ENCODE measurements around the gene ADARB2.

Gene ADARB2

DNA sequence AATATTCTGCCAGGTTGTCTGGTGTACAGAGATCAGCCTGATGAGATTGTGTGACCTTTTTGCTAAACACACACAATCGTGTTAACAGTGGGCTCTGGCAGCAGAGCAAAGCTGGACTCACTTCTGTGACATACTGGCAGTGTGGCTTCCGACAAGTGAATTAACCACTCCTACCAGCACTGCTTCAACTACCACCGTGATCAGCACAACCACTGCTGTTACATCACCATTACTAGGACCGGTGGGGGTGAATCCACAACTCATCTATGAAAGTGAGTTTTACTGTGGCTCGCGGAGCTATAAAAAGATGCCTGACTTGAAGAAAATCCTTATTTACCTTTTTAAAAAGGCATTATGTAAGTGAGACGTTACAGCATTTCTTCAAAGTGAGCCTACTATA is 545.6 kb downstream of the ADARB2 start:
- no peaks in the 10 kb centered on the region for H3K36me3 Mint-ChIP-seq

DNA sequence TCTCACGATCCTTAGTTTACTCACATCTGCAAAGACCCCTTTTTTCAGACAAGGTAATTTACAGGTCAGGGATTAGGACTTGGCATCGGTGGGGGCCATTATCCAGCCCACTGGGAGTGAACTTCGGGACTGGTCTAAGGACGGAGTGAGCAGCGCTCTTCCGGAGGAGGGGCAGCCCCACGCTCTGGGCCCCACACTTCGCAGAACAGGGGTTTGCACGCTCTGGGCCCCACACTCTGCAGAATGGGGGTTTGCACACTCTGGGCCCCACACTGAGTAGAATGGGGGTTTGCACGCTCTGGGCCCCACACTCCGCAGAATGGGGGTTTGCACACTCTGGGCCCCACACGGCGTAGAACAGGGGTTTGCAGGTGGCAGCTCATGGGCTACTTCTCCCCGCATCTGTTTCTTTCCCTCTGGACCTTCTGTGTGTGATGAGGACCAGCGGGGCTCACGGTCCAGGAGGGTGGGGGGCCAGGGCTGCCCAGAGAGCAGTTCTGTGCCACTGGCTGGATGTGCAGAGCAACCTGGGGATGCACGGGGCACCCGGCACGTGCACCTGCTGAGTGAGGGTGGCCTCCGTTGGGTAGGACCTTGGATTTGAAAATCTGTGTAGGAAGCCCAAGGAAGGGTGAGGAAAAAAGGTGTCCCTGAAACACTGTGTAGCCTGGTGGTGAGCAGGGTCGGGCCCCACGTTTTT is 546.4 kb downstream of the ADARB2 start:
- peaks cover 1 to 3% of the 10 kb centered on the region in 2 donors for H3K27me3 Mint-ChIP-seq
- no peaks in the 10 kb centered on the region for H3K9me3 Mint-ChIP-seq
- H3K36me3 Mint-ChIP-seq = no peaks in the 10 kb centered on the region
- H3K27ac Mint-ChIP-seq = no peak overlapping the region
- ATAC-seq (replicated peaks) (no peak), DNase-seq (no peak)
- no peaks in the 10 kb centered on the region for H3K4me1 Mint-ChIP-seq
- no peak overlapping the region for H3K4me3 Mint-ChIP-seq

More for the DNA sequence above, 545.6 kb downstream of the ADARB2 start:
- H3K27me3 Mint-ChIP-seq = peaks cover 5 to 7% of the 10 kb centered on the region in 2 donors
- no peaks in the 10 kb centered on the region for H3K9me3 Mint-ChIP-seq
- no peak for ATAC-seq (replicated peaks)
- no peaks in the 10 kb centered on the region for H3K4me1 Mint-ChIP-seq
- DNase-seq = no peak
- H3K27ac Mint-ChIP-seq = no peak overlapping the region
- no peak overlapping the region for H3K4me3 Mint-ChIP-seq

DNA sequence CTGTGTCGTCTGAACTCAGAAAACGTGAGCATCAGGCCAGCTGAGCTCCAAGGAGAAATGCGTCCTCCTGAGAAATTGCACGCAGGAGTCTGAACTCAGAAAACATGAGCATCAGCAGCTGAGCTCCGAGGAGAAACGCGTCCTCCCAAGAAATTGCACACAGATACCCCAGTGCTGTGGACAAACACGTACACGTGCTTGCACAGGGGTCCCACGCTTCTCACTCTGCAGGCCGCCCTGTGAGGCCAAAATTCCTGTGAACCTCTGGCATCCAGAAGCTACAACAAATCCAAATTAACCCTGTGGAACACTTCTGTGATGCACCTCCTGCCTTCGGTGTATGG is 547.3 kb downstream of the ADARB2 start:
- H3K4me1 Mint-ChIP-seq = no peaks in the 10 kb centered on the region
- ATAC-seq (replicated peaks) (no peak), DNase-seq (no peak)
- H3K9me3 Mint-ChIP-seq = no peaks in the 10 kb centered on the region
- no peaks in the 10 kb centered on the region for H3K36me3 Mint-ChIP-seq
- H3K4me3 Mint-ChIP-seq = no peak overlapping the region
- H3K27ac Mint-ChIP-seq = no peak overlapping the region
- no peaks in the 10 kb centered on the region for H3K27me3 Mint-ChIP-seq

DNA sequence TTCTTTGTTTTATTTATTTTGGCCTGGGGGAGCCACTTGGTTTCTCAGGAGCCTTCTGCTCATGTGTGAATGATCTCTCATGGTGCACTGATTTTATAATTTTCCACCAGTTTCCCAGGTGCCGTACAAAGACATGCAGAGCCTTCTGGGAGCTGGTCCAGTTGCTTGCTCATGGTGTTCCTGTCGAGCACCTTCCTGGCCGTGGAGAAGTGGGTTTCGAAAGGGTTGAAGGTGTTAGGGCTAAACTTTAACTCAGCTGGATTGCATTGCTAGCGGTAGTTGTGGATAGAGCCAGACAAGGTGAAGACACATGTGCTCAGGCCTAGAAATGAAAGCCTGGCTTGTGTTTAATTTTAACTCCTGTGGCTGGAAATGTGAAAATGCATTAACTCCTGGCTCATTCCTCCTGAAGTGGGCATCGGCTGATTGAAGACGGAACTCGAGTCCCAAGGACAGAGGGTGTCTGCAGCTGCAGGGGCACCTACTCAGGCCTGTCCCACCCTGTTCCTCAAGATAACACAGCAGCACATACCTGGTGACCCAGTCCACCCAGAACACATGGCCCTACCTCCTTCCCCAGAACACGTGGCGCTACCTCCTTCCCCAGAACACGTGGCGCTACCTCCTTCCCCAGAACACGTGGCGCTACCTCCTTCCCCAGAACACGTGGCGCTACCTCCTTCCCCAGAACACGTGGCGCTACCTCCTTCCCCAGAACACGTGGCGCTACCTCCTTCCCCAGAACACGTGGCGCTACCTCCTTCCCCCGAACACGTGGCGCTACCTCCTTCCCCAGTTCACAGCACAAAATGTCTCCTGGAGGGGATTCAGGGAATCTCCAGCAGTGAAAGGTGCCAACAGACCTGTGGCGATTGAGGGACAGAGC is 547.9 kb downstream of the ADARB2 start:
- no peak overlapping the region for H3K4me3 Mint-ChIP-seq
- no peaks in the 10 kb centered on the region for H3K9me3 Mint-ChIP-seq
- H3K4me1 Mint-ChIP-seq = no peaks in the 10 kb centered on the region
- H3K27ac Mint-ChIP-seq = no peak overlapping the region
- ATAC-seq (replicated peaks) = no peak
- no peaks in the 10 kb centered on the region for H3K36me3 Mint-ChIP-seq
- H3K27me3 Mint-ChIP-seq = no peaks in the 10 kb centered on the region
- no peak for DNase-seq

DNA sequence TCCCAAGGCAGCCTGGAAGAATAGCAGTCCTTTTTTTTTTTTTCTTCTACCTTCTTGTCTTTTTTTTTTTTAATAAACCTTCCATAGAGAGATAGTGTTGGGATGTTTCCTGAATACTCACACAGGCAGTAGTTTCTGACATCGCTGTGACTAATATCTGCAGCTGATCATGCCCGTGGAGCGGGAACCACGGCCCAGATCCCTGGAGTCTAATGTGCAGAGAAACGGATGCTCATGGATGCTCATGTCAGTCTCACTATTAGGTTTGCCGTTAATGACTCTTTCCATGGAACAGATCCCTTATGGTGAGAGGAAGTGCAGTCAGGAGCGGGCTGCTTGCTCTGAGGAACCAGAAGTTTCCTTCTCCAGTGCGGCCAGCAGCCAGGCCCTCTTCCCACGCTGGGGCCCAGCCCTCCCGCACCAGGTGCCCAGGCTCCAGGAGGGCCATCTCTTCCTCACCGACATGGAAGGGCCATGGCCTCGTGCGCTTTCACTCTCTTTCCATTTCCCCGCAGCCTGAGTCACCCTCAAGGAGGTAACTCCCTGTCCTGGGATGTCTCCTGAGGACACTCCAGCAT is 548.7 kb downstream of the ADARB2 start:
- DNase-seq = no peak
- ATAC-seq (replicated peaks) = no peak
- H3K36me3 Mint-ChIP-seq = no peaks in the 10 kb centered on the region
- H3K27me3 Mint-ChIP-seq = peaks cover under 1 to 2% of the 10 kb centered on the region in 2 donors
- H3K27ac Mint-ChIP-seq = no peak overlapping the region
- no peaks in the 10 kb centered on the region for H3K9me3 Mint-ChIP-seq
- no peak overlapping the region for H3K4me3 Mint-ChIP-seq
- no peaks in the 10 kb centered on the region for H3K4me1 Mint-ChIP-seq

DNA sequence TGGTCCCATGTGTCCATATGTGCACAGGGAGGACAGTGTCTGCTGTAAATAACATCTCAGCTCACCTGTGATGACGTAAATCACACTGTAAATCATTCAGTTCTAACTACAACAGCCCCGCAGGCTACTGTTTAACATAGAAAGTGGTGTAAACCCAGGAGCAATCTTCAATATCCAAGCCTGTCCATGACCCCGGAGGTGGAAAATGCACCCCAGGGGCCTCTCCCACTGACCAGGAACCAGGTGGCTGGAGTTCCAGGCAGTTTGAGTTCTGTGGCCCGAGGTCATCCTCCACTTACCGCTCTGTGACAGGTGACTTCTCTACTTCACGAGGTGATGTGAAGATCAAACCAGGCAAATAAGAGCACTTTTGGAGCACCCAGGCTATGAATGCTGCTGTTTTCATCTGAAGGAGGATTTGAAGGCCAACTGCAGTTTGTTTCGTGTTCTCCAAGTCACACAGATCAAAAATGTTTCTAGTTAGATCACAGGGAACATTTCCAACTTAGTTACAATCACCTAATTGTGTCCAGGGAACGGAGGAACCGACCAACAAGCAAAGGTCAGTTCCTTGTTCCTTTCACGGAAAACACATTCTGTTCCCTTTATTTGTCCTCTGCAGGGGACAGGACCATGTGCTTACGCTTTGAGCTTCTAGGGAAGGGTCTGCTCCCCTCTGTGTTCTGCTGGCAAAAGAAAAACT is 549.3 kb downstream of the ADARB2 start:
- ATAC-seq (replicated peaks) = no peak
- Mint-ChIP-seq H3K36me3 (no peaks in the 10 kb centered on the region), H3K9me3 (no peaks in the 10 kb centered on the region), H3K27me3 (peaks cover 5 to 7% of the 10 kb centered on the region in 2 donors), H3K27ac (no peak overlapping the region), H3K4me1 (no peaks in the 10 kb centered on the region), H3K4me3 (no peak overlapping the region)
- DNase-seq = no peak

DNA sequence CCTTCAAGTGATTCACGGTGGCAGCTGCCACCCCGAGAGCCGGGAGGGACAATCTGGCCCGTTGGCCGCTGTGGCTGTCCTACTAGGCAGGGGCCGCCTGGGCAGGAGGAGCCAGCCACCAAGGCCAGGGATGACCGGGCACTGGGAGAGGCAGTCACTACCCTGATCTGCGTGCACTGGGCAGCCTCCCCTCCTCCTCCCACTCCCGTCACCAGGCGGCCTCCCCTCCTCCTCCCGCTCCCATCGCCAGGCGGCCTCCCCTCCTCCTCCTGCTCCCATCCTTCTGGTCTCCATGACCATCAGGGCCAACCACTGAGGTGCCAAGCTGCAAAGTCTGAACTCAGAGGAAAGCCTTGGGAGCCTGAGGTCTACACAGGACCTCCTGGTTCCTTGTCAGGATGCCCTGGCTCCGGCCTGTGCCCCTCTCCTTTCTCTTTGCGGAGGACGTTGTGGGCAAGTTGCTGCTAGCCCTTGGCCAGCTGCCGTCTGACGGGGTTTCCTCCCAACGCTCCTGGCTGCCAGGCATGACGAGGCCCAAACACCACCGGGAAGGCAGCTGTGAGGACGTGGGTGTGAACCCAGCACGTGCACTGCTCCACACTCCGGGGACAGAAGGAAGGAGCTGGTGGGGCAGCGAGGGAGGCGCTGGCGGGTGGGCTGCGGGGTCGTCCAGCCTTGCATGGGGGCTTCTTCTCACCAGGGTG is 550.0 kb downstream of the ADARB2 start:
- H3K4me1 Mint-ChIP-seq = no peaks in the 10 kb centered on the region
- DNase-seq = no peak
- H3K9me3 Mint-ChIP-seq = no peaks in the 10 kb centered on the region
- H3K36me3 Mint-ChIP-seq = no peaks in the 10 kb centered on the region
- ATAC-seq (replicated peaks) = no peak
- no peak overlapping the region for H3K4me3 Mint-ChIP-seq
- H3K27ac Mint-ChIP-seq = no peak overlapping the region
- peaks cover 5 to 7% of the 10 kb centered on the region in 2 donors for H3K27me3 Mint-ChIP-seq

DNA sequence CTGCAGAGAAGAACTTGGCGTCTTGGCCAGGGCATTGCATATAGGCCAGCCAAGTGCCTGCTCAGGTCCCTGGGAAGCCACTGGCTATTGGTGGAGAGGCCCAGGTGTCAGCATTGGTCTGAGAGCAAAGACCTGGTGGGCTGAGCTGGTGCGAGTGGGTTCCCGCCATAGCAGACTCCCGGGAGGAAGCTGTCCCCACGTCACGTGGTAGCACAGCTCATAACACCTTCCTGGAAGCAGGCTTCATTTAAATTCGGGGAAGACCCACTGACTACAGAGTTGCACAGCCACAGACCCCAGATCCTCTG is 550.7 kb downstream of the ADARB2 start:
- Mint-ChIP-seq H3K27ac (no peak overlapping the region), H3K27me3 (peaks cover 5 to 7% of the 10 kb centered on the region in 2 donors), H3K9me3 (no peaks in the 10 kb centered on the region), H3K4me1 (no peaks in the 10 kb centered on the region), H3K4me3 (no peak overlapping the region), H3K36me3 (no peaks in the 10 kb centered on the region)
- DNase-seq = no peak
- no peak for ATAC-seq (replicated peaks)

DNA sequence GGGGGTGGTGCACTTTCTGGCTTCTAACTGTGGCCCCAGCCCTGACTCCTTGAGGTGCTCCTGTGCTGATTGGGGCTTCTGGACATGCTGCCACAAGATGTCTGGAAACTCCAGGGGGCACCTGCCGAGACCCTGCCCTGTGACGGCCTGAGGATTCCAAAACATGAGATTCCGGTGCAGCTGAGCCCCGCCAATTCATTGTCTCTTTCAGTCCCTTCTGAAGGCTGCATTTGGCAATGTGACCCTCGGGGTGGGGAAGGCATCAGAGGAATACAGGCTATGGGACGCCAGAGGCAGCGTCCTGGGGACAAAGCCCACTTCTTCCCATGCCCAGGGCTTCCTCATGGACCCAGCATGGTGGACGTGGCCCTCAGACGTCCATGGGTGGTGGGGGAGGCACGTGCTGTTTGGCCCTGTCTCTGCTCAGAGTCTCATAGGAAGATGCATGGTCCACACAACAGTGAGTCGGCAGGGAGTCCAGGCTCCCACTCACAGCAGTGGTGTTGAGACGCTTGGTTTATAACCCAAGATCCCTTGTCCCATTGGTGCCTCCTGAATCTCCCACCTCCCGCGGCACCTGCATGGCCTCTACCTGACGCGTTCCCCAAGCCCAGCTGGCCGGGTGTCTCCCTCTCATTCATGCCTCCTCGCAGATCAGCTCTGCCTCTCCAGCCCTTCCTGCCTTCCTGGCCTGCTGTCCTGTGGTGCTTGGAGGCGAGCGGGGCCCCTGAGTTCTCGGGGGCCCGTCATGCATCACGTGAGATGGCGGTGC is 551.2 kb downstream of the ADARB2 start:
- Mint-ChIP-seq H3K9me3 (no peaks in the 10 kb centered on the region), H3K4me3 (no peak overlapping the region), H3K27ac (no peak overlapping the region), H3K27me3 (peaks cover 5 to 7% of the 10 kb centered on the region in 2 donors), H3K4me1 (no peaks in the 10 kb centered on the region), H3K36me3 (no peaks in the 10 kb centered on the region)
- DNase-seq (no peak), ATAC-seq (replicated peaks) (no peak)

DNA sequence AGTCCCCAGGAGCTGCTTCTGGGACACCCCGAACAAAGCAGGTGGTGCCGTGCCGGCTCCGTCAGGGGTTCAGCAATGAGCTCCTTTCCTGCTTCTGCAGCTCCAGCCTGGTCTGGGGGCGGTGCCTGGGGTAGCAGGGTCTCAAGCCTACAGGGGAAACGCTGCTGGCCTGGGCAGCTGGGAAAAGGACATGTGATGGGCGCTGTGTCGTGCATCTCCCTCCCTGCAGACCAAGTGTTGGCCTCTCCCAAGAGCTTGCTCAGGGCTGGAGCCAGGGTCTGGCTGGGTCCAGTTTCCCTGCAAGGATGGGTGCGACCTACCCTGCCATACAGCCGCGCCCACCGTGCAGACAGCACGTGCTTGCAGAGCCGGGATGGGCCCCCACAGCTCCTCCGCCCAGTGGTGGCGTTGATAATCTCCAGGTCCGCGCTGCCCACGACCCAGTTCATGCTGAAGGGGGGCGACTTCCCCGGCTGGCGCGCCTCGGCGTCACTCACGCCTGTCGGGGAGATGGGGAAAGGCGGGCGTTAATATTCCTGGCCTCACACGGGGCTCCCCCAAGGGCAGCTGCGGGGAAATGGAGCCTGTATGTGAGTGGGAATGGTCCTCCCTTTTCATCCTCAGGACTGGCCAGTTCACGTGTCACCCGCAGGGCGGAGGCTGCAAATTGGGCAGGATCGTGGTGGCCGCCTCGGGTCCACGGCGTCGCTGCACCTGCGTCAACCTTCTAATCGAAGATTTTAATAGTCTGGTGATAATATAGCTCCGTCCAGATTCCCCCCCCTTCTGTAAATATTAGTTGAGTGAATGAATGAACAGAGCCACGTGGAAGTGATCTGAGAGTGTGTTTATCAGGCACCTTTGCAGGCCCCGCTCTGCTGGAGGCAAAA is 552.5 kb downstream of the ADARB2 start:
- ATAC-seq (replicated peaks) (no peak), DNase-seq (no peak)
- H3K27ac Mint-ChIP-seq = no peak overlapping the region

DNA sequence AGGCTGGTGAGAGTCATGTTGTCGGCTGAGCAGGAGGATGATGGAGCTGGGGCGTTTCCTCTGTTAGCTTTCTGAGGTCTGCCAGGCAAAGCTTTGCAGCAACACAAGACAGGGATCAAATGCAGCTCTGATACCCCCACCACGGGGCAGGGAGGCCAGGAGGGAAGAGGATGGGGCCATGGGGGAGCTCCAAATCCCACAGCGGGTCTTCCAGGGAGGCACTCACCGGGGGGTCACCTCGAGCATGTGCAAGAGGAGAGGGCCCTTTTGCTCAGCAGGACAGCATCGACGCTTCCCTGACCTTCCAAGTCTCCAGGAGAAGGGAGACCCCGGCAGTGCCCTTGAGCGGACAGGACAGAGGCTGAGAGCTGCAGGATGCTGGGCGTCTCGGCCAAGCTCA is 553.6 kb downstream of the ADARB2 start:
- H3K27me3 Mint-ChIP-seq = peaks cover 5 to 14% of the 10 kb centered on the region in 2 donors
- H3K9me3 Mint-ChIP-seq = no peaks in the 10 kb centered on the region
- H3K4me3 Mint-ChIP-seq = no peak overlapping the region
- no peak for DNase-seq
- no peaks in the 10 kb centered on the region for H3K4me1 Mint-ChIP-seq
- no peak for ATAC-seq (replicated peaks)
- no peaks in the 10 kb centered on the region for H3K36me3 Mint-ChIP-seq
- no peak overlapping the region for H3K27ac Mint-ChIP-seq

More for the DNA sequence above, 552.5 kb downstream of the ADARB2 start:
- Mint-ChIP-seq H3K36me3 (no peaks in the 10 kb centered on the region), H3K4me3 (no peak overlapping the region), H3K4me1 (no peaks in the 10 kb centered on the region), H3K9me3 (no peaks in the 10 kb centered on the region), H3K27me3 (peaks cover 5 to 14% of the 10 kb centered on the region in 2 donors)

DNA sequence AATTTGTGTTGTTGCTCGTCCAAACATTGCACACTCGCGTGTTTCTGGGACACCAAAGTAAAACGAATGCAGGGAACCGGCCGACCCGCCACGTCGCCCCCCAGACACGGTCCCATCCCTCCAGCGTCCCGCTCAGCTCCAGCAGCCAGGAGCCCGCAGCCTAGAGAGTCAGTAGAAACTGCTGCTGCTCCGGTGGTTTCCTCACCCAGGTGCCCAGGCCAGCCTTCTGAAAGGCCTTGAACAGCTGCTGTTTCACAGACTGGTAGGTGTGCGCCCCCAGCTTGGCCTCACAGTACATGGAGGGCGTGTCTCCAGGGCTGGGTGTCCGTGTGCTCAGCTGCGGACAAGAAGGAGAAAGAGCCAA is 554.3 kb downstream of the ADARB2 start:
- no peaks in the 10 kb centered on the region for H3K4me1 Mint-ChIP-seq
- no peak overlapping the region for H3K27ac Mint-ChIP-seq

More for the DNA sequence above, 554.3 kb downstream of the ADARB2 start:
- ATAC-seq (replicated peaks) = no peak
- no peaks in the 10 kb centered on the region for H3K36me3 Mint-ChIP-seq
- H3K9me3 Mint-ChIP-seq = no peaks in the 10 kb centered on the region
- H3K4me3 Mint-ChIP-seq = no peak overlapping the region
- DNase-seq = no peak
- H3K27me3 Mint-ChIP-seq = peaks cover 5 to 14% of the 10 kb centered on the region in 2 donors
